ENCODE results near the gene STON2.
"Not testable (repeated sequence)": the region's sequence is repeated elsewhere in the genome, so short reads cannot be mapped to it uniquely, and the experiment has no call there.

The STON2 gene

DNA sequence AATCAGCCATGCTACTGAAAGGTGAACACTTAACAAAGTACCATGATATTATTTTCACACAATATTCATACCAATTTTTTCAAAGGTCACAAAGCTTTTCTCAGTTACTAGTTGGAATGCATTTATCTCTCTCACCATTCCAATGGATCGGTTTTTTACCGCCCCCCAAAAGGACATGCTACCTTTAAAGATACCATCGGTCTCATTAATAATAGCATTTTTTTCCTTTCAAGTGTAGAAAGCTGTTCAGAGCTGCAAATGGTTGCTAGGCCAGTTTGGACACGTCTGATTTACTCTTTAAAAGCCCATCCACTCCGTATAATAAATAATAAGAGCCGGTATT lies 34.9 kb upstream of the STON2 start:
- DNase-seq (ENCODE audit: low read depth, low spot score) = no peak
- H3K4me3 ChIP-seq (ENCODE audit: low read depth, low read length) = no peak overlapping the region
- POLR2A ChIA-PET = no interaction called here
- CTCF ChIA-PET = interaction anchor here (0.6 to 1.2 kb wide), 3 partner anchors 18 to 165 kb away, joined by 3 read pairs; no protein-coding TSS in a partner anchor
- TF ChIP-seq, protein P1, sequence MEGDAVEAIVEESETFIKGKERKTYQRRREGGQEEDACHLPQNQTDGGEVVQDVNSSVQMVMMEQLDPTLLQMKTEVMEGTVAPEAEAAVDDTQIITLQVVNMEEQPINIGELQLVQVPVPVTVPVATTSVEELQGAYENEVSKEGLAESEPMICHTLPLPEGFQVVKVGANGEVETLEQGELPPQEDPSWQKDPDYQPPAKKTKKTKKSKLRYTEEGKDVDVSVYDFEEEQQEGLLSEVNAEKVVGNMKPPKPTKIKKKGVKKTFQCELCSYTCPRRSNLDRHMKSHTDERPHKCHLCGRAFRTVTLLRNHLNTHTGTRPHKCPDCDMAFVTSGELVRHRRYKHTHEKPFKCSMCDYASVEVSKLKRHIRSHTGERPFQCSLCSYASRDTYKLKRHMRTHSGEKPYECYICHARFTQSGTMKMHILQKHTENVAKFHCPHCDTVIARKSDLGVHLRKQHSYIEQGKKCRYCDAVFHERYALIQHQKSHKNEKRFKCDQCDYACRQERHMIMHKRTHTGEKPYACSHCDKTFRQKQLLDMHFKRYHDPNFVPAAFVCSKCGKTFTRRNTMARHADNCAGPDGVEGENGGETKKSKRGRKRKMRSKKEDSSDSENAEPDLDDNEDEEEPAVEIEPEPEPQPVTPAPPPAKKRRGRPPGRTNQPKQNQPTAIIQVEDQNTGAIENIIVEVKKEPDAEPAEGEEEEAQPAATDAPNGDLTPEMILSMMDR (IDR thresholded peaks at IDR 0.05; ENCODE audit: insufficient read depth, low read length, missing control alignments) = no peak

DNA sequence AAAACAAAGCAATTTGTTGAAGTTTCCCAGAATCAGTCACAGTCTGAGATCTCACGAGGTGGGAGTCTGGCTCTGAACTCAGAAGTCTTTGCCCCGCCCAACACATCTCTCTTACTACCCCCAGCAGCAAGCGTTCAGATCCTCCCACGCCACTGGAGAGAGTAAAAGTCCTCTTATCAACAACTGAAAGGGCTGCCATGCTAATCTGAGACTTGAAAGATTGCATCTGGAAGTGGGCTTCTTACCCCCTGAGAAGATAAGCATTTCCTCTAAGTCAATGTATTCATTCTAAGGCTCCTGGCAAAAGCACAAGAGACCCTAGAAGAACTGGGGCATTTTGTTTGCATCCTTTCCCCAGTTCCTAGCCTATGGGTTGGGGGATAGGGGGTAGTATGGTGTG lies 34.1 kb upstream of the STON2 start:
- POLR2A ChIA-PET = no interaction called here
- no peak overlapping the region for H3K4me3 ChIP-seq (ENCODE audit: low read depth, low read length)
- TF ChIP-seq, protein P1 (IDR thresholded peaks at IDR 0.05; ENCODE audit: insufficient read depth, low read length, missing control alignments) = no peak
- no peak for DNase-seq (ENCODE audit: low read depth, low spot score)
- CTCF ChIA-PET = interaction anchor here (1.0 to 1.2 kb wide), 2 partner anchors 19 to 165 kb away, joined by 3 read pairs; no protein-coding TSS in a partner anchor

DNA sequence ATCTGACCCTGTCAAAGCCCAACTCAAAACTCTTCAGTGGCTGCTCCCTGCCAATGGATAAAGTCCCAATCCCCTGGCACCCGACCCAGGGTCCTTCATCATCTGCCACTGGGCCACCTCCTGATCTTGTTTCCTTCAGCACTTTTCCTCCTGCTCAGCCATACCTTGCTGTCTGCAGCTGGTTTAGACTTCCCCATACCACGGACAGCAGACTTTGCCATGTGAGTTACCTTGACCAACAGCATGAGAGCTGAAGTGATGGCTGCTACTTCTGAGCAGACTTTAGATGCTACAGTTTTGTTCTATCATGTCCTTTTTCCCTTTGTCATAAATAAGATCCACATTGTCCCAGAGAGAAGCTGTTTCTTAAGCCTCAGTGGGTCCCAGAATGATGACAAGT lies 33.3 kb upstream of the STON2 start:
- no peak for DNase-seq (ENCODE audit: low read depth, low spot score)
- H3K4me3 ChIP-seq (ENCODE audit: low read depth, low read length) = no peak overlapping the region
- TF ChIP-seq, protein P1 (IDR thresholded peaks at IDR 0.05; ENCODE audit: insufficient read depth, low read length, missing control alignments) = no peak
- ChIA-PET POLR2A (no interaction called here), CTCF (interaction anchor here (1.0 kb wide), 1 partner anchor 164 kb away, joined by 3 read pairs; no protein-coding TSS in a partner anchor)

DNA sequence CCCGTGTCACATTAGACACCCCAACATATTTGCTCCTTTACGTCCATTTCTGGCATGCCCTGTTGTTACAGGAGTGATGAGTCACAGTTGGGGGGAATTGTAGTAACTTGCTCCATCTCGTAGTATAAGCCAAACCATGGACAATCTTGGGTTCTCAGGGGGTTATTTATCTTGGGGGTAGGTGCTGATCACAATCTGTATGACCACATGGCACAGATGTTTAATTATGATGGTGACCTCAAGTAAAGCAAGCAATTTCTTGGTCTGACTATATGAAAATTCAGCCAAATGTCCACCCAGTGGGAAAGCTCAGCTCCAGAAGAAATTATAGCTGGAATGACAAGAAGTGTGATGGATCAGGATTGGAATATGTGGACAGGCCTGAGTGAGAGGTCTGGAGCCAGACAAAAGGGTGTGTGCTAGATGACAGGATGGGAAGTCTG lies 32.1 kb upstream of the STON2 start:
- CTCF ChIA-PET = no interaction called here
- DNase-seq (ENCODE audit: low read depth, low spot score) = no peak

DNA sequence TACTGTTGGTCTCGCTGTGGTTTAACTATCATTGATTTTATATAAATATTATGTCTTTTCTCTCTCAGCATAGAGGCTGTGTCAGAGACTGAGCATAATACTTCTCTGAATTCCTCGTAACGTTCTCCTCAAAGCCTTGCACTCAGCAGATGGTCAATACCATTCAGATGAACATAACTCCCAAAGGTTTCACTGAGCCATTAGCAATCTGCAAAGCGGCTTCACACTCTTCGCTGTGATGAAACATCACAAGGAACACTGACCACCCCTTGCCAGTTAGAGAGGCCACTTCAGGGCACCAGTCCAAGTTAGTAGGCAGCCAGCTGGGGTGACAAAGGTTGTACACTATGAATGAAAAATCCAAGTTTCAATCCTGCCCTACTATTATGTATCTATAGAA lies 30.1 kb upstream of the STON2 start:
- H3K4me3 ChIP-seq (ENCODE audit: low read depth, low read length) = no peak overlapping the region
- TF ChIP-seq, protein P1 (IDR thresholded peaks at IDR 0.05; ENCODE audit: insufficient read depth, low read length, missing control alignments) = no peak
- DNase-seq (ENCODE audit: low read depth, low spot score) = no peak
- ChIA-PET POLR2A (no interaction called here), CTCF (no interaction called here)

More for the DNA sequence above, 32.1 kb upstream of the STON2 start:
- POLR2A ChIA-PET = no interaction called here
- TF ChIP-seq, protein P1 (IDR thresholded peaks at IDR 0.05; ENCODE audit: insufficient read depth, low read length, missing control alignments) = no peak
- no peak overlapping the region for H3K4me3 ChIP-seq (ENCODE audit: low read depth, low read length)

DNA sequence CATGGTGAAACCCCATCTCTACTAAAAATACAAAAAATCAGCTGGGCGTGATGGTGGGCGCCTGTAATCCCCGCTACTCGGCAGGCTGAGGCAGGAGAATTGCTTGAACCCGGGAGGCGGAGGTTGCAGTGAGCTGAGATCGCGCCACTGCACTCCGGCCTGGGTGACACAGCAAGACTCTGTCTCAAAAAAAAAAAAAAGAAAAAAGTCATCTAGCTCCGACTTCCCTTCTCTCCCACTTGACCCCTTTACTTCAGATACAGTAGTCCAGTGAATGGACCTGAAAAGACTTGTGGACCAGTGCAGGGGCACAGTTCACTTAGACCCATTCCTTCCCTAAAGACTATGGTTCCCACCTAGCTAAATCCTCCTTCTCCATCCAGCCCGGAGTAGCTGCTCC lies 29.6 kb upstream of the STON2 start:
- DNase-seq (ENCODE audit: low read depth, low spot score); CTCF ChIA-PET; POLR2A ChIA-PET; H3K4me3 ChIP-seq (ENCODE audit: low read depth, low read length): not testable (repeated sequence)

DNA sequence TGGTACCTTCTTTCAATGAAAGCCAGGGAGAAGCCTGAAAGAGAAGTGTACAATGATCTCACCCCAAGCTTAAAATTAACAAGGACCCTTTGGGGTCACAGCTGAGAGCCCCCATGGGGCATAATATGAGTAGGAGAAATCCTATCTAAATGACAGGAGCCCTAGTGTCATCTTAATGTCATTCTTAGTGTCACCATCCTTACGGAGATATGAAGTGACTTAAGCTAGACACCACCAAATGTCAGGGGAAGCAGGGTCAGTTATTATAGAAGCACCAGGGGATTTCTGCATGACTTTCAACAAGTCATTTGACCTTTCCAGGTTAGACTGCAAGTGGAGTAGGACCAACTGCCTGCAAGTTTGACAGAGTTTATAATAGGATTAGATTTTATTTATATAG lies 28.9 kb upstream of the STON2 start:
- no peak for DNase-seq (ENCODE audit: low read depth, low spot score)
- TF ChIP-seq, protein P1 (IDR thresholded peaks at IDR 0.05; ENCODE audit: insufficient read depth, low read length, missing control alignments) = no peak
- H3K4me3 ChIP-seq (ENCODE audit: low read depth, low read length) = no peak overlapping the region
- POLR2A ChIA-PET = no interaction called here
- CTCF ChIA-PET = no interaction called here

Data from AG04449 (cell line).